Stimulated activated CD8-positive, alpha-beta memory T cell treated with anti-CD3 and anti-CD28 coated beads, Interleukin-2, amount 100 ng/mL, for 48 hours (primary cell): ENCODE data around the gene CNGB1.
"Not testable (repeated sequence)": the region's sequence is repeated elsewhere in the genome, so short reads cannot be mapped to it uniquely, and the experiment has no call there.

Experiments
- DNase-seq, 2 donors: peaks; one replicate each; pipeline ENCODE4 v3.0.0-alpha.2; 2020; ENCODE audit warnings: low read depth in 2 of 2

Gene CNGB1

DNA sequence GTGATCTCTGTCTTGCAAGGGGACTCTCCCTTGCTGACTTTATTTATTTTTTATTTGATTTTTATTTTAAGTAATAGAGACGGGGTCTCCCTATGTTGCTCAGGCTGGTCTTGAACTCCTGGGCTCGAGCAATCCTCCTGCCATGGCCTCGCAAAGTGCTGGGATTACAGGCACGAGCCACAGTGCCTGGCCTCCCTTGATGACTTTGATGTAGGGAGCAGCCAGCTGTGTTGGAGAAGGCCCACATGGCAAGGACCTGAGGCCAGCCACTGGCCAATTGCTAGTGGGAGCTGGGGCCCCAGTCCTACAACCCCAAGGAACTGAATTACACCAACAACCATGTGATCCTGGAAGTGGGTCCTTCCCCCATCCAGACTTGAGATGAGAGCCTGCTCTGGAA, 81.8 kb downstream of the CNGB1 start:
- DNase-seq: no peak

DNA sequence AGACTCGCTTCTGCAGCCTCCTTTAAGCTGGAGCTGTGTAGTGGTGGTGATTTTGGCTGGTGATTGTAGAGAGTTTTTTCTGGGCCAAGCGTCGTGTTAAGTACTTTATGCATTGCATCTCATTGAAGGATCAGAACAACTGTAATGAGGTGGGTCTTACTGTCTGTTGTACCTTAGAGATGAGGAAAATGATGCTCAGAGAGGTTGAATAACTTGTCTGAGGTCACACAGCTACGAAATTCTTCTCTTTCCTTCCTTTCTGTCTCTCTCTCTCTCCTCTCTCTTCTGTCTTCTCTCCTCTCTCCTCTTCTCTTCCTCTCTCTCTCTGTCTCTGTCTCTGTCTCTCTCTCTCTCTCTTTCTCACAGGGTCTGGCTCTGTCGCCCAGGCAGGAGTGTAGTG, 82.8 kb downstream of the CNGB1 start:
- DNase-seq: no peak

DNA sequence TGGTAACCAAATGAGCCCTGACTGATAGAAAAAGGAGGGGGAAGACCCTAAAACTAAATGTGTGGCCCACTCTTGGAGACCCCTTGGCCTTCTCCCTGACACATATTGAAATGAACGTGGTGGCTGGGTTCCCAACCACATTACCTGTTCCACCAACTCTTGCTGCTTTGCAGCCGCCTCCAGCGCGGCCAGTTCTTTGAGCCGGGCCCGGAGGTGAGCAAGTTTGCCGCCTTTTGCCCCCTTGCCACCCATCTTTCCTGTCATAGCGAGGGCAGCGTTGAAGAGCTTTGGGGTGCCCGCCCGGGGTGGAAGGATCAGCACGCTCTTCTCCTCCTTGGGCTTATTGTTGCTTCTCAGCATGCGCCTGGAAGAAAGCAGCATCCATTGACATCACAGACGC, 83.2 kb downstream of the CNGB1 start:
- DNase-seq: no peak

DNA sequence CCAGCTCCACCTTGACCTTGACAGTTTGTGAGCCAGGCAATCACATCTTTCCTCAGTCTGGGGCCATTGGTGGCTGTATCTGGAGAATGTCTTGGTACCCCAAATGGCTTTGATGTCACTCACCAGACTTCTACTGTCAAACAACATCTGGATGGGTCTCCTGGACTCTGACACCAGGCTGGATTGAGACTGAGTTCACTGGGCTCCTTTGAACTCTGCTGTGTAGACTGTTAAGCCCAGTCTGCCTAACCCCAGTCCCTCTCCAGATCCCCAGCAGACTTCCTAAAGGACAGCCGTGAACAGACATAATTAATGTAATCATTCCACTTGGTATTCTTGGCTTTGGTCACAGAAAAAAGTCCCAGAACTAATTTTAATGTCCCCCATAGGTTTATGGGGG, 84.5 kb downstream of the CNGB1 start:
- DNase-seq: no peak

- DNase-seq: no peak
Observed at GRCh38 chr16:57884655-57885133, 86.2 kb downstream of the CNGB1 start.

DNA sequence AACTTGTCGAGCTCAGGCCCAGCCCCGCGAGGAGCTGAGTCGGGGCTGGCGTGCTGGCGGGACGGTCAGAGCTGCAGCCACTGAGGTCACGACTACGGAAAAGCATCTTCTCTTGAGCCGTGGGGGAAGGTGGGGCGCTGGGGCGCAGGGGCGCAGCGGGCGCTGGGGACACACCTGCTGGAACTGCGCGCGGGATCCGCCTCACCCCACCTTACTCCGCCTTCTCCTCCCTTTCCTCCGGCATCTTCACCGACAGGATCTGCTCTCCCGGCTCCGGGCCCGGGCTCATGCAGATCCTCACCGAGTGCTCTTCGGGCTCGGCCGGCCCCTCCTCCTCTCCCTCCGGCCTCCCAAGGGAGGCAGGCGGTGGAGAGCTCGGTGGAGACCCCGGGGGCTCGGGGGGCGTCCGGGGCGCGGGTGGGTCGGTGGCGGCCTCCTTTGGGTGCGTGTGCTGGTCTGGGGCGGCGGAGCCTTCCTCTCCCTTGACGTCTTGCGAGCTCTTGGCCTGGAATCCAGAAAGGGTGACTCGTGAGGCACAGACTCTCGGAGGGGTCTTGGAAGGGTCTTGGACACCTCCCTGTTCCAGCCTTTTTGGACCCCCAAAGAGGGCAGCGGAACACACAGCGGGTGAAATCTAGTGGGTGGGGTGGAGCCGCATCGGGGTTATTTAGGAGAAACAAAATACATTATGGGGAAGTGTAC, 86.8 kb downstream of the CNGB1 start:
- no peak for DNase-seq

- no peak for DNase-seq
Observed at GRCh38 chr16:57883480-57883879, 87.4 kb downstream of the CNGB1 start.

DNA sequence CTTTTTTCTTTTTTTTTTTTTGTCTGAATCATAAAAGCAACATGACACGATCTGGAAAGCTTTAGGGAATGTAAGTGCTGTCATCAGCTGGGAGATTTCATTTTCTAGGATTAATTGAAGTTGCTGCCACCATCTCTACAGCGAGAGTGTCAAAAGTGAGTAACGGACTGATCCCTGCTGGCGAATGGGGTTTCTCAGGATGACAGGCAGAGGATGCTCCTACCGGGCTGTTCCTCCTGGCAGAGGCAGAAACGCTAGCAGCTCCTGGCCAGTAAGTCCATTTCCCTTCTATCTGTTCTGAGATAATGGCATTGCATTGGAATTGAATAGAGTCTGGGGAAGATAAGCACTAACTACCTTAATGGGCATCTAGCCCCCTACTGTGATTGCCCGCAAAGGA, 88.1 kb downstream of the CNGB1 start:
- no peak for DNase-seq

DNA sequence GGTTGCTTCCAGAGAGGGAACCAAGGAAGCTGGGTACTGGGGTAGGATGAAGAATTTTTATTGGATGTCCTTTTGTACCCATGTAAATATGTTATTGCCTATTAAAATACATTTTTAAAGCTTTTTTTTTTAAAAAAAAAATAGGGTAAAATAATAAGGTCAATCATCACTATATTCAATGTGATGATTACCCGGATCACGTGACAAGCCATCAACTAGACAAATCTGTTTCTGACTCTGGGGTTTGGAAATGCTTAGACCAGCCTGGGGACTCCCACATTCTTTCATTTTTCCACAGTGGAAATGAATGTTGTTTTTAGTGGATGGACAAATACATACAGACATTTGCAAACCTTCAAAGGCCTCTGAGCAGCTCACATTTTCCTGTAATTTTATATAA, 88.7 kb downstream of the CNGB1 start:
- DNase-seq: no peak

GRCh38 chr16:57878586-57878985, 92.3 kb downstream of the CNGB1 start:
- DNase-seq: no peak

DNA sequence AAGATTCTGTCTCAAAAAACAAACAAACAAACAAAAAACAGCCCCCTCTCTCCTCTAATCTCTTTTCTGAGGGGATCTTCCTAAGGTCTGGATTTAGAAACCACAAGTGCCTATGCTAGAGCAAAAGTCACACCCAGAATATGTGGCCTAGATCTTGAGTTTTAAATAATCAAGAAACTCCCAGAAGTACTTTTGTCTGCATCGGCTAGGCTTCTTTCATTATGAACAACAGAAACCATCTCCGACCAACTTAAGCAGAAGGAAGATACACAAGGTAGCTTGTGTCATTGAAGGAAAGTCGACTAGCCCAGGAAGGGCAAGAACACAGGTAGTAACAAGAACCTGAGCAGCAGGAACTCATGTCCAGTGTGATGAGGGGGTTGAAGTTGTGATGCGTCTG, 94.7 kb downstream of the CNGB1 start:
- DNase-seq: no peak

GRCh38 chr16:57875347-57875746, 95.6 kb downstream of the CNGB1 start:
- DNase-seq: no peak

- no peak for DNase-seq
Observed at GRCh38 chr16:57873218-57873617, 97.7 kb downstream of the CNGB1 start.

GRCh38 chr16:57872764-57873163, 98.2 kb downstream of the CNGB1 start:
- not testable (repeated sequence) for DNase-seq

- DNase-seq: no peak
Observed at GRCh38 chr16:57871456-57871855, 99.5 kb downstream of the CNGB1 start.

- no peak for DNase-seq
Observed at GRCh38 chr16:57870753-57871454, 100.0 kb downstream of the CNGB1 start.

GRCh38 chr16:57868913-57869520, 101.9 kb downstream of the CNGB1 start:
- DNase-seq: no peak

DNA sequence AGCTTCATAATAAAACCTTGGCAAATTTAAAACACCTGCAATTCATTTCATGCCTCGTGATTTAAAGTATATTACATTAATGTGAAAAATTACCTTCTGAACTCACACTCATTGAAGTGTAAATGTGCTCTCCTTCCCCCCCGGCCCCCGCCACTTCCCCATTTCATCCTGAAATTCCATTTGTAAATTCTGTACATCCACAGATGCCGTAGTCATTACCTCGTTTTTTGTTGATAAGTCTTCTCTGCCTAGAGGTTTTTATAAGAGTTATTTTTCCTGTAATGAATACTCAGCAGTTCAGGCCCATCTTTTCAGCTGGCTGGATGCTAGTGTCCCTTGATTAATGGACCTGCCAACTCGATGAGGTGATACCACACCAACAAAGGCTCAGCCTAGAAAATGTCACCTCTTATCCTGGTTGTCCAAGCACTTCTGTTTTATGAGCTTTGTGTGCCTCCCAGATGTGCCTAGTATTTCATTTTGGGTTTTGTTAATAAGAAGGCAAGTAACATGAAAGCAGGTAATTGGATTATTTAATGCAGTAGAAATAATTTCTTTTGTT, 103.8 kb downstream of the CNGB1 start:
- DNase-seq: no peak

GRCh38 chr16:57866529-57866918, 104.4 kb downstream of the CNGB1 start:
- DNase-seq: no peak

GRCh38 chr16:57865746-57866528, 105.0 kb downstream of the CNGB1 start:
- no peak for DNase-seq

GRCh38 chr16:57863434-57864160, 107.3 kb downstream of the CNGB1 start:
- no peak for DNase-seq
